ENCODE results near the gene VWA8.

- TF ChIP-seq POLR2A (IDR thresholded peaks at IDR 0.05) = no peak
- TF ChIP-seq CTCF (IDR thresholded peaks at IDR 0.05) = no peak
Measured at GRCh38 chr13:41851351-41851750, 109.6 kb downstream of the VWA8 start.
